SK-N-MC (cell line): ENCODE measurements around the gene CCT5.

Experiments used
- EZH2 ChIP-seq: fragments of 200-600 bp; sonication (generic); IDR thresholded peaks from one replicate; pipeline ENCODE4 v1.6.1; 2017; ENCODE audit warnings: antibody characterized with exemption
- POLR2AphosphoS5 ChIP-seq: IDR thresholded peaks from 2 replicates; pipeline ENCODE4 v1.6.1; 2012; ENCODE audit warnings: mild to moderate bottlenecking, low read depth, low read length, borderline replicate concordance

DNA sequence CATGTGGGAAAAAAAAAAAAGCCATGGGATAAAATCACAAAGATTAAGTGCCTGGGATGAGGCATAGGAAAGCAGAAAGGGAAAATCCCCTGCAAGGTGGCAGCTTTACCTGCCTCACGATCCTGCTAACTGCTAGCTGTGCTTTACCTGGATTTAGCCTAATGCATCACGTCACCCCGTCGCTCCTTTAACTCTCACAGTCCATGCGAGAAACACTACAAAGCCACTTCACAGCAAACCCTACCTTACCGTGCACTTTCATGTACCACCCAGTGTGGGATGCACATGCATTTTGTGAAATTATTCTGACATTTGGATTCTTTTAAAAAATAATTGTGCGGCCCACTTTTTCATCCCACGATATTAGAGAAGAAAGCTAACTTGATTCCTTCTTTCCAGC lies 31.4 kb upstream of the CCT5 start:
- no peak for TF ChIP-seq POLR2AphosphoS5
- no peak for TF ChIP-seq EZH2
